ENCODE results near the gene ANKLE1. TPM values are rescaled to one million over a fixed set of nuclear protein-coding genes. Genes with fewer than 3 reads are reported as not detected.

The ANKLE1 gene
- total and polyA plus RNA-seq, 4 experiments from 2014 or later: 0.41 to 5.1 (median 1.8) TPM

GRCh38 chr19:17320435-17320834 is 38.7 kb downstream of the ANKLE1 start:
- H3K9me3 Mint-ChIP-seq: no peaks in the 10 kb centered on the region
- Histone ChIP-seq H3K4me1 (ENCODE audit: insufficient read depth, low read length) (peaks cover 3% of the 10 kb centered on the region), H3K27ac (ENCODE audit: low read depth, low read length) (no peak overlapping the region), H3K9me3 (ENCODE audit: control insufficient read depth in 1 of 2, low read length in 2 of 2) (no peaks in the 10 kb centered on the region), H3K4me3 (ENCODE audit: low read length in 2 of 2) (no peak overlapping the region), H3K27me3 (ENCODE audit: insufficient read depth, low read length) (no peaks in the 10 kb centered on the region), H3K36me3 (ENCODE audit: insufficient read depth, low read length) (peaks cover 22% of the 10 kb centered on the region)
- no peak for DNase-seq
- no peak overlapping the region for H3K4me3 Mint-ChIP-seq
- H3K36me3 Mint-ChIP-seq: peaks cover 17 to 28% of the 10 kb centered on the region in 2 donors
- no peaks in the 10 kb centered on the region for H3K27me3 Mint-ChIP-seq
- H3K4me1 Mint-ChIP-seq: peaks cover 0 to 17% (median 4%) of the 10 kb centered on the region in 4 donors
- ChIA-PET POLR2A (ENCODE audit: partially characterized antibody) (no interaction called here), CTCF (ENCODE audit: partially characterized antibody) (no interaction called here)
- intact Hi-C loops (cut with micrococcal nuclease): no loop called here
- H3K27ac Mint-ChIP-seq: no peak overlapping the region

GRCh38 chr19:17321655-17322489 is 40.2 kb downstream of the ANKLE1 start:
- H3K27ac ChIP-seq (ENCODE audit: low read depth, low read length): no peak overlapping the region
- no peak for DNase-seq
- CTCF ChIA-PET (ENCODE audit: partially characterized antibody): interaction anchor here (1.3 kb wide), 1 partner anchor 17 kb away, joined by 6 read pairs; the partner anchor contains the start of gene MRPL34
- Mint-ChIP-seq H3K4me3 (no peak overlapping the region), H3K36me3 (peaks cover 9 to 19% of the 10 kb centered on the region in 2 donors), H3K27ac (peak overlapping the region in 2 of 7 donors; percentile 53 to 74), H3K9me3 (no peaks in the 10 kb centered on the region), H3K4me1 (peaks cover 0 to 10% (median 4%) of the 10 kb centered on the region in 4 donors), H3K27me3 (no peaks in the 10 kb centered on the region)
- no peaks in the 10 kb centered on the region for H3K27me3 ChIP-seq (ENCODE audit: insufficient read depth, low read length)
- H3K9me3 ChIP-seq (ENCODE audit: control insufficient read depth in 1 of 2, low read length in 2 of 2): no peaks in the 10 kb centered on the region
- H3K36me3 ChIP-seq (ENCODE audit: insufficient read depth, low read length): peaks cover 16% of the 10 kb centered on the region
- H3K4me1 ChIP-seq (ENCODE audit: insufficient read depth, low read length): peaks cover 3% of the 10 kb centered on the region
- POLR2A ChIA-PET (ENCODE audit: partially characterized antibody): interaction anchor here (1.4 to 2.0 kb wide), 3 partner anchors 11 to 13 kb away, joined by 4 to 9 read pairs (median 8); partner anchors contain the start of genes ANO8 and DDA1
- intact Hi-C loops (cut with micrococcal nuclease): no loop called here
- no peak overlapping the region for H3K4me3 ChIP-seq (ENCODE audit: low read length in 2 of 2)

DNA sequence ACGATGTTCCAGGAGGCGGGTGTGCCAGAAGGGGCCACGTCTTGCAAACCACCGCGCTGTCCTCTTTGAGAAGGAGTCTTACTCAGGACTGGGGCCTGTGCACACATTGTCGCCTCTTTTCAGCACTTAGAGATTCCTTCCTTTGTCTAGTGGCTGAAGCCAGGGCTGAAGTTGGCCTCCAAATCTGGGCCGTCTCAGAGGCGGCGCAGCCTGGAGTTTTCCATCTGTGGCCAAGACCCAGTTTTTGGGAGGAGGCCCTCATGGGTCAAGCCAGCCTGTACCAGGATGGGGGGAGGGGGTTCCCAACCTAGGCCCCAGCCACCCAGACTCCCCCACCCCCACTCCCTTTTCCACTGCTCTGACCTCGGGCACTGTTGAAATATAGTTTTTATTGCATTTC is 41.2 kb downstream of the ANKLE1 start:
- no peaks in the 10 kb centered on the region for H3K27me3 Mint-ChIP-seq
- peaks cover 9 to 17% of the 10 kb centered on the region in 2 donors for H3K36me3 Mint-ChIP-seq
- POLR2A ChIA-PET (ENCODE audit: partially characterized antibody): interaction anchor here (1.4 to 3.7 kb wide), 3 partner anchors 12 to 14 kb away, joined by 4 to 10 read pairs (median 9); partner anchors contain the start of genes ANO8 and DDA1
- H3K36me3 ChIP-seq (ENCODE audit: insufficient read depth, low read length): peaks cover 16% of the 10 kb centered on the region
- peaks cover 3% of the 10 kb centered on the region for H3K4me1 ChIP-seq (ENCODE audit: insufficient read depth, low read length)
- peak overlapping the region in 3 of 7 donors; percentile 41 to 74 (median 63) for H3K27ac Mint-ChIP-seq
- peaks cover 0 to 10% (median 4%) of the 10 kb centered on the region in 4 donors for H3K4me1 Mint-ChIP-seq
- H3K4me3 ChIP-seq (ENCODE audit: low read length in 2 of 2): no peak overlapping the region
- CTCF ChIA-PET (ENCODE audit: partially characterized antibody): no interaction called here
- H3K9me3 Mint-ChIP-seq: no peaks in the 10 kb centered on the region
- DNase-seq: no peak
- peak overlapping the region in 2 of 8 donors; percentile 18 to 32 for H3K4me3 Mint-ChIP-seq
- H3K27me3 ChIP-seq (ENCODE audit: insufficient read depth, low read length): no peaks in the 10 kb centered on the region
- no peaks in the 10 kb centered on the region for H3K9me3 ChIP-seq (ENCODE audit: control insufficient read depth in 1 of 2, low read length in 2 of 2)
- no peak overlapping the region for H3K27ac ChIP-seq (ENCODE audit: low read depth, low read length)
- intact Hi-C loops (cut with micrococcal nuclease): no loop called here

DNA sequence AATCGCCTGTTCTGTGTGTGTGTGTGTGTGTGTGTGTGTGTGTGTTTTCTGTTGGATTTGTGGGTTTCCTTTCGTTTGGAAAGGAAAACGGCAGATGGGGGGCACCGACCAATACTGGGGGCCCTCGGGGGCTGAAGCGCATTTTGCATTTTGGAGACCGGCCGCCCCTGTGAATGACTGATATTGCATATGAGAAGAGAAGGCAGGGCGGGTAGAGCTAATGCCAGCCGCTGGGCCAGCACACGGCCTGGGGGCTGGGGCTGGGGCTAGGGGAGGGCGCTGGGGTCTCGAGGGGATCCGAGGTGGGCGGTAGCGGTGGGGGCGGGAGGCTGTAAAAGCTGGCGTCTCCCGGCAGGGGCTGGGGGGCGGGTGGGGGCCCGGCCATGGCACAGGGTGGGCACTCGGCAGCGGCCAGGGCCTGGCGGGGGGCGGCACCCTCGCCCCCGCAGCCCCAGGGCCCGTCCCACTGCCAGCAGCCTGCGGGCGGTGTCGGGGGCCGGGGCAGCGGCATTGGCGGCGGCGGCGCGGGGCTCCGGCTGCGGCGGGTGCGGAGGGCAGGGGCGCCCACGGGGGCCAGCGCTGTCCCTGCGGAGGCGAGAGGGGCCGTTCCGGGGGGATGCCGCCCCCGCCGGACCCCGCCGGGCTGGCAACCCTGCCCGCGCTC is 41.7 kb downstream of the ANKLE1 start:
- H3K36me3 Mint-ChIP-seq: peaks cover 9 to 17% of the 10 kb centered on the region in 2 donors
- H3K9me3 Mint-ChIP-seq: no peaks in the 10 kb centered on the region
- H3K27ac Mint-ChIP-seq: no peak overlapping the region
- ChIA-PET POLR2A (ENCODE audit: partially characterized antibody) (interaction anchor here (1.3 to 3.7 kb wide), 4 partner anchors 10 to 14 kb away, joined by 3 to 10 read pairs (median 4); partner anchors contain the start of genes ANO8 and DDA1), CTCF (ENCODE audit: partially characterized antibody) (interaction anchor here (0.7 kb wide), 1 partner anchor 12 kb away, joined by 3 read pairs; no protein-coding TSS in a partner anchor)
- no peak overlapping the region for H3K4me3 ChIP-seq (ENCODE audit: low read length in 2 of 2)
- intact Hi-C loops (cut with micrococcal nuclease): no loop called here
- no peak overlapping the region for H3K27ac ChIP-seq (ENCODE audit: low read depth, low read length)
- H3K4me3 Mint-ChIP-seq: peak overlapping the region in 5 of 8 donors; percentile 18 to 44 (median 26)
- peaks cover 0 to 10% (median 4%) of the 10 kb centered on the region in 4 donors for H3K4me1 Mint-ChIP-seq
- peaks cover 3% of the 10 kb centered on the region for H3K4me1 ChIP-seq (ENCODE audit: insufficient read depth, low read length)
- H3K9me3 ChIP-seq (ENCODE audit: control insufficient read depth in 1 of 2, low read length in 2 of 2): no peaks in the 10 kb centered on the region
- no peak for DNase-seq
- peaks cover 16% of the 10 kb centered on the region for H3K36me3 ChIP-seq (ENCODE audit: insufficient read depth, low read length)
- H3K27me3 Mint-ChIP-seq: no peaks in the 10 kb centered on the region
- no peaks in the 10 kb centered on the region for H3K27me3 ChIP-seq (ENCODE audit: insufficient read depth, low read length)

GRCh38 chr19:17323964-17324332 is 42.2 kb downstream of the ANKLE1 start:
- peaks cover 16% of the 10 kb centered on the region for H3K36me3 ChIP-seq (ENCODE audit: insufficient read depth, low read length)
- H3K9me3 Mint-ChIP-seq: no peaks in the 10 kb centered on the region
- H3K4me1 Mint-ChIP-seq: peaks cover 0 to 10% (median 4%) of the 10 kb centered on the region in 4 donors
- ChIA-PET CTCF (ENCODE audit: partially characterized antibody) (no interaction called here), POLR2A (ENCODE audit: partially characterized antibody) (interaction anchor here (1.3 to 3.7 kb wide), 3 partner anchors 9 to 15 kb away, joined by 3 to 10 read pairs (median 4); partner anchors contain the start of gene DDA1)
- H3K27ac ChIP-seq (ENCODE audit: low read depth, low read length): no peak overlapping the region
- H3K4me1 ChIP-seq (ENCODE audit: insufficient read depth, low read length): peaks cover 4% of the 10 kb centered on the region
- no peak overlapping the region for H3K27ac Mint-ChIP-seq
- no peaks in the 10 kb centered on the region for H3K9me3 ChIP-seq (ENCODE audit: control insufficient read depth in 1 of 2, low read length in 2 of 2)
- H3K36me3 Mint-ChIP-seq: peaks cover 9 to 17% of the 10 kb centered on the region in 2 donors
- no peaks in the 10 kb centered on the region for H3K27me3 Mint-ChIP-seq
- no peak overlapping the region for H3K4me3 Mint-ChIP-seq
- intact Hi-C loops (cut with micrococcal nuclease): no loop called here
- H3K27me3 ChIP-seq (ENCODE audit: insufficient read depth, low read length): no peaks in the 10 kb centered on the region
- DNase-seq: no peak
- no peak overlapping the region for H3K4me3 ChIP-seq (ENCODE audit: low read length in 2 of 2)

GRCh38 chr19:17324357-17325114 is 42.8 kb downstream of the ANKLE1 start:
- H3K4me3 ChIP-seq (ENCODE audit: low read length in 2 of 2): no peak overlapping the region
- no peaks in the 10 kb centered on the region for H3K9me3 ChIP-seq (ENCODE audit: control insufficient read depth in 1 of 2, low read length in 2 of 2)
- Mint-ChIP-seq H3K36me3 (peaks cover 9 to 14% of the 10 kb centered on the region in 2 donors), H3K9me3 (no peaks in the 10 kb centered on the region), H3K27ac (no peak overlapping the region), H3K27me3 (no peaks in the 10 kb centered on the region), H3K4me1 (peaks cover 0 to 14% (median 5%) of the 10 kb centered on the region in 4 donors), H3K4me3 (no peak overlapping the region)
- DNase-seq: no peak
- POLR2A ChIA-PET (ENCODE audit: partially characterized antibody): interaction anchor here (1.3 to 3.7 kb wide), 3 partner anchors 9 to 15 kb away, joined by 3 to 10 read pairs (median 4); partner anchors contain the start of gene DDA1
- peaks cover 9% of the 10 kb centered on the region for H3K4me1 ChIP-seq (ENCODE audit: insufficient read depth, low read length)
- H3K36me3 ChIP-seq (ENCODE audit: insufficient read depth, low read length): peaks cover 12% of the 10 kb centered on the region
- intact Hi-C loops (cut with micrococcal nuclease): no loop called here
- no peak overlapping the region for H3K27ac ChIP-seq (ENCODE audit: low read depth, low read length)
- CTCF ChIA-PET (ENCODE audit: partially characterized antibody): no interaction called here
- H3K27me3 ChIP-seq (ENCODE audit: insufficient read depth, low read length): no peaks in the 10 kb centered on the region
